HUES64 (cell line): Measurements from ENCODE around the gene ALG1.

Experiments
- H3K27ac ChIP-seq: 2 replicates; pipeline ENCODE4 v1.7.0; 2013; ENCODE audit warnings: low read depth, low read length, inconsistent platforms
- H3K27me3 ChIP-seq: 2 replicates; pipeline ENCODE4 v1.6.1; 2013; ENCODE audit warnings: mild to moderate bottlenecking, low read length; ENCODE audit not compliant: insufficient read depth
- H3K36me3 ChIP-seq: 2 replicates; pipeline ENCODE4 v1.6.1; 2013; ENCODE audit warnings: mild to moderate bottlenecking, low read length; ENCODE audit not compliant: insufficient read depth
- H3K4me1 ChIP-seq: 2 replicates; pipeline ENCODE4 v1.6.1; 2013; ENCODE audit warnings: mild to moderate bottlenecking, low read length, moderate library complexity; ENCODE audit not compliant: insufficient read depth
- H3K4me3 ChIP-seq: 2 replicates; pipeline ENCODE4 v1.5.1; 2013; ENCODE audit warnings: mild to moderate bottlenecking, low read length, moderate library complexity
- H3K9ac ChIP-seq: 2 replicates; pipeline ENCODE4 v1.6.1; 2013; ENCODE audit warnings: mild to moderate bottlenecking, low read depth, low read length
- H3K9me3 ChIP-seq: 2 replicates; pipeline ENCODE4 v1.6.1; 2013; ENCODE audit warnings: low read depth, low read length; ENCODE audit not compliant: insufficient read depth
- WGBS: fragments of 150-250, 120-280 bp; methylation state at CpG from one replicate; pipeline ENCODE4 v1.1.7; 2013; ENCODE audit warnings: missing lambda C conversion rate; 5-methylcytosine and 5-hydroxymethylcytosine counted together

Gene ALG1

DNA sequence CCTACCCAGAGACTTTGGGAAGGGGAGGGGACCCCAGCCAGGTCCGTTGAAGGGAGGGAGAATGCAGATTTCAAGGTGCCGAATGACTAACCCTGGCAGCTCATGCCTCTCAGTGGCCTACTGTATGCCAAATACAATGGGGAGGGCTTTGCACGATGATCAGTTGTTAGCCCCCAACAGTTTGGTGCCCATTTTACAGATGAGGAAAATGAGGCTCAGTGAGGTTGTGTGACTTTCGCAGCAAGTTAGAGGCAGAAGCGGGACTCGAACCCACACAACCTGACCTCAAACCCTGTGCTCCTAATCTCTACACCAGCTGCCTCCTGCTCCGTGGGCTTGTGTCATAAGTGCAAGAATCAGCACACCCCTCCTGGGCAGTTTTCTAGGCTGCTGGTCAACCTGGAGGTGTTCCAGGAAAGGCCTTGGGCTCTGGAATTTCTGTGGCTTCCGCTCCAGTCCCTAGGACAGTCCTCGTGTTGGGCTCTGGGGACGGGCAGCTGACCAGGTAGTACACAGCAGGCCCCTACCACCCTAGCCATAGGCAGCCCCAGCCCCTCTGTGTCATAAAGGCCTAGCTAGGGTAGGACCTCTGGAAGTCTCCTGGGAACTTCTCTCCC is 26.0 kb upstream of the ALG1 start:
- Histone ChIP-seq H3K27ac (no peak overlapping the region), H3K9me3 (no peaks in the 10 kb centered on the region), H3K27me3 (no peaks in the 10 kb centered on the region), H3K9ac (no peak overlapping the region), H3K36me3 (no peaks in the 10 kb centered on the region), H3K4me1 (no peaks in the 10 kb centered on the region; the same call in 1 of the 2 replicates), H3K4me3 (no peak overlapping the region)
- WGBS, result 93% methylated on average over 10 of the region's 10 CpGs

DNA sequence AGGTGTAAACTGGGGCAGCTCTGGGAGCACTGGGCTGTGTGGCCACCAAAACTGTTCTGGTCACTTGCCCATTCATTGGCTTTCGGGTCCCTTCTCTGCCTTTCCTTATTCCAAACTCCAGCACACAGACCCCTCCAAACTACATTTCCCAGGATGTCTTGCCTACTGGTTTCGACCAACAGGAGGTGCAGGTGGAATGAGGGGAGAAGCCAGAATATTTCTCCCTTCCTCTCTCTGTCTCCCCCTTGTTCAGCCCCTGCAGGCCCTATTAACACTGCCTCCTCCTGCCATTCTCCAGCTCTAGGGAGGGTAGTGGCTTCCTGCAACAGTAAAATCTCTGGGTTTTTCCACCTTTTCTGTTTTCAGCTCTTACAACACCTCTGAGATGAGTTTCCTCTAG is 24.7 kb upstream of the ALG1 start:
- Histone ChIP-seq H3K36me3 (no peaks in the 10 kb centered on the region), H3K9me3 (no peaks in the 10 kb centered on the region), H3K27me3 (no peaks in the 10 kb centered on the region), H3K4me3 (no peak overlapping the region), H3K4me1 (no peaks in the 10 kb centered on the region; the same call in 1 of the 2 replicates), H3K27ac (no peak overlapping the region), H3K9ac (no peak overlapping the region)
- WGBS, result 81% methylated on average over 1 of the region's 2 CpGs

DNA sequence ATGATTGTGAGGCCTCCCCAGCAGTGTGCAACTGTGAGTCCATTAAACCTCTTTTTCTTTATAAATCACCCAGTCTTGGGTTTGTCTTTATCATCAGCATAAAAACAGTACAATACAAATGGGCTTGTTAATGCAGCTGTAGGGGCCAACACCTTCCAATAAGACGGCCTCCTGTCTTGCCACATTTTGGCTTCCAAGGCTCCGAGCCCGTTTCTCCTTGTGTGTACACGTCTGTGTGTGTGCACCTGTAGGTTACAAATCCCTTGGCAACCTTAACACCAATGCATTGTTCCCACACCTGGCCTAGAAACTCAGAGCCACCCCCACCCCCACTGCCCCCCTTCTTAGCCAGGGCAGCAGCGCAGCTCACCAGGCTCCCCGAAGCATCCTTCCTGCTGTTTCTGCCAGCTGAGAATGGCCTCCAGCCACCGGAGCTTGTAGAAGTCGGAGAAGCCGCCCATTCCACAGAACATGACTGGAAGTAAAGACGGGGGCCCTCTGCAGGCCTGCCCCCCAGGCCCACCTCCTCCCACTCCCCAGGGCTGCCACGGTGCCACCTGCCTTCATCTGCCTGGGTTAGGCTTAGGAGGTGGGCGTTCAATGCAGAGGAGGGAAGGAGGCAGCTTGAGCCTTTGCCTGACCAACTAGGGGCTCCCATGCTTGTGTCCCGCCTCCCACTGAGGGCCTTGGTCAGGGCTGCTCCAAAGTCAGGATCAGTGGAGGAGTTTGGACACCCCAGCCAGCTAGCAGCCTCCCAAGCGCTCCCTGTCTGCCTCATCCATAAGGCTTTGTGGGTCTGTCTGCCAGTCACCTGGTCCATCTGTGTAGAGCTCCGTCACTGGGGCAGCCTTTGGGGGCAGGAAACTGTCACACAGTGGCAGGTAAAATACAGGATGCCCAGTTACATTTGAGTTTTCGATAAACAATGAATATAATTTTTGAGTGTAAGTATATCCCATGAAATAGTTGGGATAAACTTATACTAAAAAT is 16.5 kb upstream of the ALG1 start:
- Histone ChIP-seq H3K36me3 (no peaks in the 10 kb centered on the region), H3K9me3 (no peaks in the 10 kb centered on the region), H3K4me3 (no peak overlapping the region), H3K9ac (no peak overlapping the region), H3K4me1 (peaks cover 10% of the 10 kb centered on the region), H3K27me3 (no peaks in the 10 kb centered on the region), H3K27ac (no peak overlapping the region)
- WGBS, result 92% methylated on average over 16 of the region's 16 CpGs

DNA sequence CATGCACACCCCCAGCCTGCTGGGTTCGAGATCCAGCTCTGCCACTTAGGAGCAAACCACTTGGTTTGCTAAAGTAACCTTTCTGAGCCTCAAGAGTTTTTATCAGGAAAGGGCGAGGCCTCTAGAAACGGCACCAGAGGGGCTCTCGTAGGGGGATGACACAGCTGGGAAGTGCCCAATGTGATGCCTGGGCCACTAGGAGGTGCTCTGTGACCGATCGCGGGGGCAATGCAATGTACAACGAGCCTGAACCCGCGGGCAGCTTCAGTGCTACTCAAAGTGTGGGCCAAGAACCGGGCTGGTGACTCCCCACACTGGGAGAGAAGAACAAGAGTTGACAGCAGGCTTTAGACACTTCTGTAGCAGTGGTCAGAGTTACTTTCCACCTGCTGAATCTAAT is 15.3 kb upstream of the ALG1 start:
- no peaks in the 10 kb centered on the region for H3K9me3 ChIP-seq
- H3K27me3 ChIP-seq, result no peaks in the 10 kb centered on the region
- no peaks in the 10 kb centered on the region for H3K36me3 ChIP-seq
- H3K4me3 ChIP-seq, result no peak overlapping the region
- H3K27ac ChIP-seq, result no peak overlapping the region
- 22% methylated on average over 11 of the region's 11 CpGs for WGBS
- peaks cover 13% of the 10 kb centered on the region for H3K4me1 ChIP-seq
- no peak overlapping the region for H3K9ac ChIP-seq

DNA sequence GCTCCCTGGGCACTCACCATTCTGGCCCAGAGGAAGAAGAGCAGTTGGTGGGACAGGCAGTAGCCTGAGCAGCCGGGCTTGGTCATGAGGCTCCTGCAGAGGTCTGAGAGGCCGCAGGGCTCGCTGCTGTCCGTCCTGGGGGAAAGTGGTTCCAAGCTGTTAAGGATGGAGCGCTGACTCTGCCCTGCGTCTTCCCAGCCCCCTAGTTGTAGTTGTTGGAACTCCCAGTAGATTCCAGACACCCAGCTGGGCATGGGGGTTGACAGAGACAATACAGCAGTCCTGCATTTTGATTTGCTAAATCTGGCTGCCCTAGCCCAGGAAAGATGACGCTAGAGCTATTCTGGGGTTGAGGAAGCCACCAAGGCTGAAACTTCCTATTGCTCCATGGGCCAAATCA is 13.2 kb upstream of the ALG1 start:
- H3K4me1 ChIP-seq, result peaks cover 13% of the 10 kb centered on the region
- H3K36me3 ChIP-seq, result no peaks in the 10 kb centered on the region
- peak overlapping the region; percentile 74; the same call in 1 of the 2 replicates for H3K27ac ChIP-seq
- H3K27me3 ChIP-seq, result no peaks in the 10 kb centered on the region
- no peak overlapping the region for H3K9ac ChIP-seq
- no peaks in the 10 kb centered on the region for H3K9me3 ChIP-seq
- whole genome bisulfite sequencing, result 10% methylated on average over 7 of the region's 7 CpGs
- no peak overlapping the region for H3K4me3 ChIP-seq

DNA sequence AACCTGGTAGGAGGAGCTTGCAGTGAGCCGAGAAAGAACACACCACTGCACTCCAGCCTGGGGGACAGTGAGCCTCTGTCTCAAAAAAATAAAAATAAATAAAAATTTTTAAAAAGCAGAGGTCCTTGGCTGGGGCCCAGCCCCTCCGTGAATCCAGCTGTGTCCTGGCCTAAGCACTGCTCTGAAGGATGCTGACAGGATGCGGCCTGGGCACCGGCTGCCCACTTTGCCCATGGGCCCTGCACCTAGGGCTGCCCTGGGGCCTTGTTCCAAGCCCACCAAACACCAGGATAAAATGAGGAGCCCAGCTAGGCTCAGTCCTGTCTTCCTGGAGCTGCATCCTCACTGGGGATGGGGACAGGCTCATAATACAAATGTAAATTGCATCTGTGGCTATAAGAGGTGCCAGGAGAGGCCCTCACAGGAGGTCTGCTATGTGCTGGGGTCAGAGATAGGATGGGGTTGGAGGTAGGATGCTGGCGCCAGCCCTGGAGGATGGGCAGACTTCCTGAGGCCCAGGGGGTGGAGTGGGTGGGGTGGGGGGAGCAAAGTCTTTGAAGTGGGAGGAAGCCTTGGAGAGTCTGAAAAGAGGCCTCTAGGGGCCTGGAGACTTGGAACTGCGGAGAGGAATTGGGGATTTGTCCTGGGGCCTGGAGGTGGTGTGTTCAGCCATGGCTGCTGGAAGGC is 12.1 kb upstream of the ALG1 start:
- 48% methylated on average over 6 of the region's 6 CpGs for WGBS
- Histone ChIP-seq H3K27me3 (no peaks in the 10 kb centered on the region), H3K4me3 (no peak overlapping the region), H3K9me3 (no peaks in the 10 kb centered on the region), H3K4me1 (peaks cover 13% of the 10 kb centered on the region), H3K9ac (no peak overlapping the region), H3K27ac (peak overlapping the region; percentile 94), H3K36me3 (no peaks in the 10 kb centered on the region)

DNA sequence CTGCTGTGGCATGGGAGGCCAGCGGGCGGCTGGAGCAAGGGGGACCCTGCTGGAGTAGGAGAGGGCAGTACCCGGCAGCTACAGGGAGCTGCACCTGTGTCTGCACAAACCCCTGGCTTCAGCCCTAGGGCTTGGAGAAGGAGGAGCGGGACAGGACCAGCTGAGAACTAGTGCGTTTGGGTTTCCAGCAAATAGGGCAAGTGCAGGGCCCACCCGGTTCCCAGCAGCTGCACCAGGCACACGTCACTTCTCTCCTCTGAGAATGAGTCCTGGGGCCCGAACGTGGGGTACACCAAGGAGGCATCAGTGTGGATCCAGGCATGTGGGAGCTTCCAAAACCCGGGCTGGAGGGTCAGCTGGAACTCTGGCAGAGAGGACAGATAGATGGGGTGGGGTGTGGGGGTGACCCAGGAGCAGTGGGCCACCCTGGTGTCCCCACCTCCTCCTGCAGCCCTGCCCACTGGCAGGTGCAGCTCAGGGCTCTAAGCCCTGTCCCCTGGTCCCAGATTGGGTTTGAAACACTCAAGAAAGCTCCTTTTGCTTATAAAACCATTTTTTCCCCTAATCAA is 11.5 kb upstream of the ALG1 start:
- peaks cover 13% of the 10 kb centered on the region for H3K4me1 ChIP-seq
- no peaks in the 10 kb centered on the region for H3K36me3 ChIP-seq
- no peaks in the 10 kb centered on the region for H3K9me3 ChIP-seq
- WGBS, result 53% methylated on average over 10 of the region's 10 CpGs
- H3K27ac ChIP-seq, result peak overlapping the region; percentile 94; the same call in 1 of the 2 replicates
- H3K27me3 ChIP-seq, result no peaks in the 10 kb centered on the region
- H3K9ac ChIP-seq, result 0 out of 2 replicates have a peak overlapping the region, but pooled peaks have one; percentile 25
- H3K4me3 ChIP-seq, result no peak overlapping the region

DNA sequence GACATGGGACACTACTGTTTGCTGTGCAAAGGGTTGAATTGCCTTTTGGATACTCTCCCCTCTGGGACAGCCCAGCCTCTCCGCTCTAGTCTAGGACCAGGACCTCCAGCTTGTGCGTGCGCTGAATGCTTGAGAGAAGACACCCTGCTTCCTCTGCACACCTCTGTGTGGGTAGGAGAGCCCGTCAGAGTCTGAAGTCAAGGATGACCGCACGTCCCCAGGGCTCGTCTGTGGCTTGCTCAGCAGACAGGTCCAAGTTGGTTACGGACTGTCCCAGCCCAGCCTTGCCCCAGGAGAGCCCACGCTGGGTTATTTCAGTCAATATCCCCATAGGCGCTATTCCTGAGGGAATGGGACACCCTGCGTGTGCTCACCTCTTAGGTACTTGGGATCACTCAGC is 9.6 kb upstream of the ALG1 start:
- 93% methylated on average over 11 of the region's 11 CpGs for WGBS
- Histone ChIP-seq H3K27ac (no peak overlapping the region), H3K9ac (no peak overlapping the region), H3K4me3 (no peak overlapping the region), H3K9me3 (no peaks in the 10 kb centered on the region), H3K36me3 (no peaks in the 10 kb centered on the region), H3K4me1 (peaks cover 13% of the 10 kb centered on the region), H3K27me3 (no peaks in the 10 kb centered on the region)

DNA sequence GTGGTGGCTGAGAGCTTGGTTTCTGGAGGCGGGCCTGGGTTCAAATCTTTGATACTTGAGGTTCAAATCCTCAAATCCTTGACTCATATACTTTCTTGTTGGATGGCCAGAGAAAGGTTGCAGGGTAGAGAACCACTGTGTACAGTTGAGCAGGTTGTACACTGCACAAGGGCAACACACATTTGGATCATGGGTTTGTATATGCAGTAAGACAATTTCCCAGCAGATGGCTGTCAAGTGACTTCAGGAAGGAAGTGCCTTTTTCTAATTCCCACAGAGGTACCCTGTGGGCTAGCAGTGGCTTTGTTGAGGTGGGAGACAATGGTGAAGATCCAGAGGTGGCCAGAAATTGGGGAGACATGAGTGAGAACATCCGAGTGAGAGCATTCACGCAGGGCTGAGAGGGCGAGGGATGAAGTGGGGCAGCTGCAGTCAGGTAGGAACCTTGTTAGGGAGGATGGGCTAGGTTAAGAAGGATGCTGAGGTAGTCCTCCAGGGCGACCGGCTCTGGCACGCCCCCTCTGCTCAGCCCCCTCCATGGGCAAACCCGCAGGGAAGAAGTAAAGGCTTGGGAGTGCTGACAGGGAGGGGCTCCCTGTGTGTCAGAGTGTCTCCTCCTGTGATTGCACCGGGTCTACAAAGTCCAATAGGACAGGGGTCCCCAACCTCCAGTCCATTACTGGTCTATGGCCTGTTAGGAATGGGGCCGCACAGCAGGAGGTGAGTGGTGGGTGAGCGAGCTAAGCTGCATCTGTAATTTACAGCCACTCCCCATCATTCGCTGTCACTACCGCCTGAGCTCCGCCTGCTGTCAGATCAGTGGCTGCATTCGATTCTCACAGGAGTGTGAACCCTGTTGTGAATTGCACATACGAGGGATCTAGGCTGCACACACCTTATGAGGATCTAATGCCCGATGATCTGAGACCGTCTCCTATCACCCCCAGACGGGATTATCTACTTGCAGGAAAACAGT is 8.6 kb upstream of the ALG1 start:
- H3K9ac ChIP-seq, result no peak overlapping the region
- H3K27ac ChIP-seq, result no peak overlapping the region
- H3K36me3 ChIP-seq, result no peaks in the 10 kb centered on the region
- H3K9me3 ChIP-seq, result no peaks in the 10 kb centered on the region
- peaks cover 13% of the 10 kb centered on the region for H3K4me1 ChIP-seq
- WGBS, result 72% methylated on average over 19 of the region's 19 CpGs
- no peak overlapping the region for H3K4me3 ChIP-seq
- no peaks in the 10 kb centered on the region for H3K27me3 ChIP-seq

DNA sequence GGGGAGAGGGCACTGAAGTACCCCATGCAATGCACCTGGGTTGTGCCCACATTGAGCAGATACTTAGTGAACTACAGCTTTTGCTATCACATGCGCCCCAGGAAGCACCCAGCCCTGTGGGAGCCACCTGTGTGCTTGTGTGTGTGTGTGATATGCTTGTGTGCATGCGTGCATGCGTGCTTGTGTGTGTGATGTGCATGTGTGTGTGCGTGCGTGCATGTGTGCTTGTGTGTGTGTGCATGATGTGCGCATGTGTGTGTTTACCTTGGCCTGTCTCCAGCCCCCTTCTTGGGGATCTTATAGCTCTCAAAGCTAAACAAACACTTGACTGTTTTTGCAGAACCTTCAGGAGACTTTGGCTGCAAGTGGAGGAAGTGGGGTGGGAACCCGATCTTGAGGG is 6.7 kb upstream of the ALG1 start:
- H3K9me3 ChIP-seq, result no peaks in the 10 kb centered on the region
- no peaks in the 10 kb centered on the region for H3K36me3 ChIP-seq
- H3K27ac ChIP-seq, result no peak overlapping the region
- H3K4me3 ChIP-seq, result no peak overlapping the region
- H3K9ac ChIP-seq, result no peak overlapping the region
- H3K27me3 ChIP-seq, result no peaks in the 10 kb centered on the region
- WGBS, result 95% methylated on average over 7 of the region's 7 CpGs
- H3K4me1 ChIP-seq, result peaks cover 6% of the 10 kb centered on the region
